ENCODE data around the gene LRCH1. TPM values are rescaled to one million over a fixed set of nuclear protein-coding genes. Genes with fewer than 3 reads are reported as not detected.

The LRCH1 gene
- total RNA-seq, 4 donors from 2014 or later = 29.1 to 55.6 (median 36.2) TPM

- no peak overlapping the region for H3K4me3 ChIP-seq
- intact Hi-C loops (cut with DNase I; ENCODE audit: low total_unique reads) = no loop called here
These were observed 71.4 kb downstream of the LRCH1 start for GRCh38 chr13:46624353-46624752.

GRCh38 chr13:46624821-46625220 is 71.9 kb downstream of the LRCH1 start:
- no peaks in the 10 kb centered on the region for H3K4me1 ChIP-seq
- no peaks in the 10 kb centered on the region for H3K9me3 ChIP-seq
- no peaks in the 10 kb centered on the region for H3K36me3 ChIP-seq
- H3K27ac ChIP-seq = peak overlapping the region in 1 of 2 donors; percentile 24
- no peaks in the 10 kb centered on the region for H3K27me3 ChIP-seq
- intact Hi-C loops (cut with DNase I; ENCODE audit: low total_unique reads) = no loop called here
- no peak for DNase-seq
- TF ChIP-seq CTCF (IDR thresholded peaks at IDR 0.05) = no peak
- no peak for TF ChIP-seq POLR2A (IDR thresholded peaks at IDR 0.05)
- no peak overlapping the region for H3K4me3 ChIP-seq

More at GRCh38 chr13:46624353-46624752, 71.4 kb downstream of the LRCH1 start:
- no peak for DNase-seq
- Histone ChIP-seq H3K36me3 (no peaks in the 10 kb centered on the region), H3K27me3 (no peaks in the 10 kb centered on the region), H3K4me1 (no peaks in the 10 kb centered on the region), H3K9me3 (no peaks in the 10 kb centered on the region), H3K27ac (peak overlapping the region in 1 of 2 donors; percentile 24)
- TF ChIP-seq CTCF (IDR thresholded peaks at IDR 0.05) (no peak), POLR2A (IDR thresholded peaks at IDR 0.05) (no peak)

GRCh38 chr13:46627462-46627861 is 74.5 kb downstream of the LRCH1 start:
- H3K27ac ChIP-seq = peak overlapping the region in 1 of 2 donors; percentile 16
- no peaks in the 10 kb centered on the region for H3K9me3 ChIP-seq
- DNase-seq = no peak
- intact Hi-C loops (cut with DNase I; ENCODE audit: low total_unique reads) = no loop called here
- H3K36me3 ChIP-seq = no peaks in the 10 kb centered on the region
- TF ChIP-seq CTCF (IDR thresholded peaks at IDR 0.05) (no peak), POLR2A (IDR thresholded peaks at IDR 0.05) (no peak)
- no peaks in the 10 kb centered on the region for H3K4me1 ChIP-seq
- no peak overlapping the region for H3K4me3 ChIP-seq
- H3K27me3 ChIP-seq = no peaks in the 10 kb centered on the region

GRCh38 chr13:46628622-46629365 is 75.8 kb downstream of the LRCH1 start:
- DNase-seq = no peak
- Histone ChIP-seq H3K36me3 (no peaks in the 10 kb centered on the region), H3K9me3 (no peaks in the 10 kb centered on the region), H3K4me3 (no peak overlapping the region), H3K27ac (peak overlapping the region in 1 of 2 donors; percentile 9), H3K27me3 (no peaks in the 10 kb centered on the region), H3K4me1 (no peaks in the 10 kb centered on the region)
- intact Hi-C loops (cut with DNase I; ENCODE audit: low total_unique reads) = no loop called here
- TF ChIP-seq CTCF (IDR thresholded peaks at IDR 0.05) = no peak
- TF ChIP-seq POLR2A (IDR thresholded peaks at IDR 0.05) = no peak

GRCh38 chr13:46629811-46630413 is 76.9 kb downstream of the LRCH1 start:
- H3K36me3 ChIP-seq = no peaks in the 10 kb centered on the region
- intact Hi-C loops (cut with DNase I; ENCODE audit: low total_unique reads) = no loop called here
- no peak for DNase-seq
- H3K4me1 ChIP-seq = no peaks in the 10 kb centered on the region
- no peak overlapping the region for H3K4me3 ChIP-seq
- peak overlapping the region in 1 of 2 donors; percentile 8 for H3K27ac ChIP-seq
- TF ChIP-seq POLR2A (IDR thresholded peaks at IDR 0.05) = no peak
- TF ChIP-seq CTCF (IDR thresholded peaks at IDR 0.05) = no peak
- H3K9me3 ChIP-seq = no peaks in the 10 kb centered on the region
- no peaks in the 10 kb centered on the region for H3K27me3 ChIP-seq
